ENCODE data around the gene EZR. TPM values are rescaled to one million over a fixed set of nuclear protein-coding genes. Genes with fewer than 3 reads are reported as not detected.

The EZR gene
- total and polyA plus RNA-seq, 10 of the 15 experiments (the other 5 are each of a cell fraction or from before 2014, with no cell fraction given): 79.1 to 282 (median 161) TPM

- no peaks in the 10 kb centered on the region for H3K9me3 ChIP-seq (replicated peaks; ENCODE audit: control insufficient read depth, insufficient read depth, low read length)
- no peaks in the 10 kb centered on the region for H3K4me1 ChIP-seq (ENCODE audit: control insufficient read depth, insufficient read depth, low read length)
- no peaks in the 10 kb centered on the region; the same call in 1 of the 2 replicates for H4K20me1 ChIP-seq (ENCODE audit: control insufficient read depth, insufficient read depth)
- FAIRE-seq: no peak
- no peaks in the 10 kb centered on the region for H3K27me3 ChIP-seq (replicated peaks in 1 of 2; ENCODE audit: control insufficient read depth in 2 of 2, insufficient read depth in 2 of 2, low read length in 1 of 2)
- no peak for DNase-seq (ENCODE audit: low read depth, low spot score)
- H3K4me3 ChIP-seq: no peak overlapping the region
- in situ Hi-C loops (cut with MboI): no loop called here
- POLR2A ChIA-PET: interaction anchor here (0.6 to 1.0 kb wide), 2 partner anchors 9 to 43 kb away, joined by 3 to 5 read pairs; no protein-coding TSS in a partner anchor
- no TSS peak for BruUV-seq (replicated peaks)
- no peaks in the 10 kb centered on the region for H3K79me2 ChIP-seq (ENCODE audit: control insufficient read depth, insufficient read depth, low read length)
- peaks cover 38 to 41% of the 10 kb centered on the region in 2 experiments for H3K36me3 ChIP-seq (ENCODE audit: control insufficient read depth in 2 of 2, insufficient read depth in 2 of 2, low read length in 1 of 2)
- SMC1A ChIA-PET (ENCODE audit: uncharacterized antibody, unreplicated experiment): interaction anchor here (1.2 to 1.4 kb wide), 2 partner anchors 15 to 27 kb away, joined by 3 to 4 read pairs; no protein-coding TSS in a partner anchor
- no peak overlapping the region for H3K9ac ChIP-seq (ENCODE audit: control insufficient read depth, insufficient read depth, low read length)
- whole genome bisulfite sequencing (ENCODE audit: insufficient coverage, insufficient replicate concordance, low lambda C conversion rate, missing lambda C conversion rate): 81% methylated on average over 13 of the region's 13 CpGs
- no peak overlapping the region for H3K4me2 ChIP-seq (ENCODE audit: control insufficient read depth, insufficient read depth)
- H3K27ac ChIP-seq (ENCODE audit: control insufficient read depth, insufficient read depth): no peak overlapping the region
- ATAC-seq: no peak
- RAD21 ChIA-PET (ENCODE audit: unreplicated experiment): interaction anchor here (1.0 to 1.2 kb wide), 2 partner anchors 58 to 196 kb away, joined by 3 to 7 read pairs; no protein-coding TSS in a partner anchor
- CTCF ChIA-PET: interaction anchor here (1.2 kb wide), 1 partner anchor 552 kb away, joined by 3 read pairs; no protein-coding TSS in a partner anchor
- TF ChIP-seq, protein P1, sequence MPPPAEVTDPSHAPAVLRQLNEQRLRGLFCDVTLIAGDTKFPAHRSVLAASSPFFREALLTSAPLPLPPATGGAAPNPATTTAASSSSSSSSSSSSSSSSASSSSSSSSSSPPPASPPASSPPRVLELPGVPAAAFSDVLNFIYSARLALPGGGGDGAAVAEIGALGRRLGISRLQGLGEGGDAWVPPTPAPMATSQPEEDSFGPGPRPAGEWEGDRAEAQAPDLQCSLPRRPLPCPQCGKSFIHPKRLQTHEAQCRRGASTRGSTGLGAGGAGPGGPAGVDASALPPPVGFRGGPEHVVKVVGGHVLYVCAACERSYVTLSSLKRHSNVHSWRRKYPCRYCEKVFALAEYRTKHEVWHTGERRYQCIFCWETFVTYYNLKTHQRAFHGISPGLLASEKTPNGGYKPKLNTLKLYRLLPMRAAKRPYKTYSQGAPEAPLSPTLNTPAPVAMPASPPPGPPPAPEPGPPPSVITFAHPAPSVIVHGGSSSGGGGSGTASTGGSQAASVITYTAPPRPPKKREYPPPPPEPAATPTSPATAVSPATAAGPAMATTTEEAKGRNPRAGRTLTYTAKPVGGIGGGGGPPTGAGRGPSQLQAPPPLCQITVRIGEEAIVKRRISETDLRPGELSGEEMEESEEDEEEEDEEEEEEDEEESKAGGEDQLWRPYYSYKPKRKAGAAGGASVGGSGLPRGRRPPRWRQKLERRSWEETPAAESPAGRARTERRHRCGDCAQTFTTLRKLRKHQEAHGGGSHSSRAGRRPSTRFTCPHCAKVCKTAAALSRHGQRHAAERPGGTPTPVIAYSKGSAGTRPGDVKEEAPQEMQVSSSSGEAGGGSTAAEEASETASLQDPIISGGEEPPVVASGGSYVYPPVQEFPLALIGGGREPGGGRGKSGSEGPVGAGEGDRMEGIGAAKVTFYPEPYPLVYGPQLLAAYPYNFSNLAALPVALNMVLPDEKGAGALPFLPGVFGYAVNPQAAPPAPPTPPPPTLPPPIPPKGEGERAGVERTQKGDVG (CRISPR knock-in tag; IDR thresholded peaks at IDR 0.05): no peak
- TF ChIP-seq POLR2A (IDR thresholded peaks at IDR 0.05; ENCODE audit: low read depth, low read length) (peak; percentile 53), ZNF24 (IDR thresholded peaks at IDR 0.05) (no peak), ATF2 (IDR thresholded peaks at IDR 0.05; ENCODE audit: low read length) (no peak), MAX (IDR thresholded peaks at IDR 0.05; ENCODE audit: low read depth, low read length) (no peak), MXI1 (IDR thresholded peaks at IDR 0.05; ENCODE audit: low read depth, low read length) (no peak), GATAD2B (conservative IDR thresholded peaks at IDR 0.05; ENCODE audit: low read depth) (no peak), RAD21 (IDR thresholded peaks at IDR 0.05; ENCODE audit: insufficient read depth, low read depth, low read length) (no peak)
- TF ChIP-seq, protein P2, sequence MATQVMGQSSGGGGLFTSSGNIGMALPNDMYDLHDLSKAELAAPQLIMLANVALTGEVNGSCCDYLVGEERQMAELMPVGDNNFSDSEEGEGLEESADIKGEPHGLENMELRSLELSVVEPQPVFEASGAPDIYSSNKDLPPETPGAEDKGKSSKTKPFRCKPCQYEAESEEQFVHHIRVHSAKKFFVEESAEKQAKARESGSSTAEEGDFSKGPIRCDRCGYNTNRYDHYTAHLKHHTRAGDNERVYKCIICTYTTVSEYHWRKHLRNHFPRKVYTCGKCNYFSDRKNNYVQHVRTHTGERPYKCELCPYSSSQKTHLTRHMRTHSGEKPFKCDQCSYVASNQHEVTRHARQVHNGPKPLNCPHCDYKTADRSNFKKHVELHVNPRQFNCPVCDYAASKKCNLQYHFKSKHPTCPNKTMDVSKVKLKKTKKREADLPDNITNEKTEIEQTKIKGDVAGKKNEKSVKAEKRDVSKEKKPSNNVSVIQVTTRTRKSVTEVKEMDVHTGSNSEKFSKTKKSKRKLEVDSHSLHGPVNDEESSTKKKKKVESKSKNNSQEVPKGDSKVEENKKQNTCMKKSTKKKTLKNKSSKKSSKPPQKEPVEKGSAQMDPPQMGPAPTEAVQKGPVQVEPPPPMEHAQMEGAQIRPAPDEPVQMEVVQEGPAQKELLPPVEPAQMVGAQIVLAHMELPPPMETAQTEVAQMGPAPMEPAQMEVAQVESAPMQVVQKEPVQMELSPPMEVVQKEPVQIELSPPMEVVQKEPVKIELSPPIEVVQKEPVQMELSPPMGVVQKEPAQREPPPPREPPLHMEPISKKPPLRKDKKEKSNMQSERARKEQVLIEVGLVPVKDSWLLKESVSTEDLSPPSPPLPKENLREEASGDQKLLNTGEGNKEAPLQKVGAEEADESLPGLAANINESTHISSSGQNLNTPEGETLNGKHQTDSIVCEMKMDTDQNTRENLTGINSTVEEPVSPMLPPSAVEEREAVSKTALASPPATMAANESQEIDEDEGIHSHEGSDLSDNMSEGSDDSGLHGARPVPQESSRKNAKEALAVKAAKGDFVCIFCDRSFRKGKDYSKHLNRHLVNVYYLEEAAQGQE (IDR thresholded peaks at IDR 0.05; ENCODE audit: low read depth, low read length): no peak
- no peak overlapping the region for H2AFZ ChIP-seq (ENCODE audit: control insufficient read depth, low read depth, low read length)
- intact Hi-C loops (cut with micrococcal nuclease; ENCODE audit: unreplicated experiment): no loop called here
These were observed 53.6 kb downstream of the EZR start for GRCh38 chr6:158765499-158766068.
